Activated CD8-positive, alpha-beta T cell treated with anti-CD3 and anti-CD28 coated beads for 36 hours (primary cell): ENCODE measurements around the gene KRT12. TPM values are rescaled to one million over a fixed set of nuclear protein-coding genes. Genes with fewer than 3 reads are reported as not detected.

ENCODE experiments used
- ATAC-seq: fragments of 200-7000 bp; cut with Tn5 transposase; one replicate; pipeline ENCODE4 v1.10.0; 2021; ENCODE audit warnings: mild to moderate bottlenecking, moderate library complexity
- CTCF ChIA-PET: fragments of 350-600 bp; sonication (Branson Sonifier 250); formaldehyde crosslinking; loops from one replicate; lab custom pipeline; 2021; ENCODE audit warnings: antibody characterized with exemption; lab: Charles Lee
- POLR2A ChIA-PET: fragments of 350-600 bp; sonication (Branson Sonifier 250); formaldehyde crosslinking; loops from one replicate; lab custom pipeline; 2021; ENCODE audit warnings: antibody characterized with exemption; lab: Charles Lee
- DNase-seq: peaks from one replicate; pipeline ENCODE4 v3.0.0-alpha.2; 2020
- H3K27ac Mint-ChIP-seq: one replicate; pipeline ENCODE4 v1.8.0; 2021; ENCODE audit warnings: mild to moderate bottlenecking, mixed read lengths
- H3K27me3 Mint-ChIP-seq: one replicate; pipeline ENCODE4 v1.8.0; 2021; ENCODE audit warnings: mixed read lengths
- H3K36me3 Mint-ChIP-seq: one replicate; pipeline ENCODE4 v1.8.0; 2021; ENCODE audit warnings: low read depth, mixed read lengths
- H3K4me1 Mint-ChIP-seq: one replicate; pipeline ENCODE4 v1.8.0; 2021; ENCODE audit warnings: low read depth, mixed read lengths
- H3K4me3 Mint-ChIP-seq: one replicate; pipeline ENCODE4 v1.8.0; 2021; ENCODE audit warnings: mild to moderate bottlenecking, moderate library complexity, mixed read lengths
- H3K9me3 Mint-ChIP-seq: one replicate; pipeline ENCODE4 v1.8.0; 2021; ENCODE audit warnings: mixed read lengths
- intact Hi-C: fragments of 100-400 bp; cut with micrococcal nuclease; formaldehyde crosslinking; loops from one replicate; pipeline ENCODE4 v1.10.0; 2022
- total RNA-seq, 2 experiments: library from RNA; stranded (reverse); gene quantifications; one replicate each; pipeline ENCODE4 v1.2.3, GENCODE V29; 2021
- TF ChIP-seq, protein P1 (sequence below): fragments of 200-600 bp; IDR thresholded peaks from one replicate; pipeline ENCODE4 v1.8.0; 2022; ENCODE audit warnings: antibody characterized with exemption, mild to moderate bottlenecking

KRT12 gene
- total RNA-seq, 2 experiments from 2014 or later = not detected

DNA sequence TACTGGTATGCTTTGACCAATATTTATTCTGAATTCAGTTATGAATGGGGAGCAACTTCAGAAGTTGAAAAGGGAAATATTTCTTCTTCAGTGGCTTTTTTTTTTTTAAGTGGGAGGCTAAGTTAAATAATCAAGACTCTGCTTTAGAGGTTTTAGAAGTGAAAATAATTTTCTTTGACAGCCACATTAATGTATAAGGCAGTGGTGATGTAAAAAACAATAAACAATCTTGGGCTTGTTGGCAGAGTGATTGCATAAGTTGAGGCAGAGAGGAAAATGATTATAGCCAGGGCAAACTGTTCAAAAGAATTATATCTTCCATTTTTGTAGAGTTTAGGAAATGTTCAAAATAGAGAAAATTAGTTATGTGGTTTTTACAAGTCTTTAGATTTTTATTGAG, 5.4 kb upstream of the KRT12 start:
- intact Hi-C loops = no loop called here
- Mint-ChIP-seq H3K27me3 (peaks cover 20% of the 10 kb centered on the region), H3K4me3 (no peak overlapping the region), H3K27ac (no peak overlapping the region), H3K9me3 (no peaks in the 10 kb centered on the region), H3K4me1 (no peaks in the 10 kb centered on the region), H3K36me3 (no peaks in the 10 kb centered on the region)
- ATAC-seq (no peak), DNase-seq (no peak)
- ChIA-PET POLR2A (no interaction called here), CTCF (no interaction called here)
- TF ChIP-seq, protein P1, sequence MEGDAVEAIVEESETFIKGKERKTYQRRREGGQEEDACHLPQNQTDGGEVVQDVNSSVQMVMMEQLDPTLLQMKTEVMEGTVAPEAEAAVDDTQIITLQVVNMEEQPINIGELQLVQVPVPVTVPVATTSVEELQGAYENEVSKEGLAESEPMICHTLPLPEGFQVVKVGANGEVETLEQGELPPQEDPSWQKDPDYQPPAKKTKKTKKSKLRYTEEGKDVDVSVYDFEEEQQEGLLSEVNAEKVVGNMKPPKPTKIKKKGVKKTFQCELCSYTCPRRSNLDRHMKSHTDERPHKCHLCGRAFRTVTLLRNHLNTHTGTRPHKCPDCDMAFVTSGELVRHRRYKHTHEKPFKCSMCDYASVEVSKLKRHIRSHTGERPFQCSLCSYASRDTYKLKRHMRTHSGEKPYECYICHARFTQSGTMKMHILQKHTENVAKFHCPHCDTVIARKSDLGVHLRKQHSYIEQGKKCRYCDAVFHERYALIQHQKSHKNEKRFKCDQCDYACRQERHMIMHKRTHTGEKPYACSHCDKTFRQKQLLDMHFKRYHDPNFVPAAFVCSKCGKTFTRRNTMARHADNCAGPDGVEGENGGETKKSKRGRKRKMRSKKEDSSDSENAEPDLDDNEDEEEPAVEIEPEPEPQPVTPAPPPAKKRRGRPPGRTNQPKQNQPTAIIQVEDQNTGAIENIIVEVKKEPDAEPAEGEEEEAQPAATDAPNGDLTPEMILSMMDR = no peak

DNA sequence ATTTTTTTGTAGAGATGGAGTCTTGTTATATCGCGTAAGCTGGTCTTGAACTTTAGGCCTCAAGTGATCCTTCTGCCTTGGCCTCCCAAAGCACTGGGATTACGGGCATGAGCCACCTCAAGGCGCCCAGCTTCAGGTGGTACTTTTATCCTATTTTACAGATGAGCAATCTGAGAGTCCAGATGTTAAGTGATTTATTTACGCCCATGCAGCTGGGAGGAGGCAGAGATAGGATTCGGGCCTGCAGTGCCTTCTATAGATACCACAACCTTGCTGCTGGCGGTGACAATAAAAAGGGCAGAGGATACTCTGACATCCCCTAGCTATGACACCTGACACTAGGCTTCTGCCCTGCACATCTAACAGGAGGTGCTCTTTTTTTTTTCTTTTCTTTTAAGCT, 4.3 kb upstream of the KRT12 start:
- no peak overlapping the region for H3K27ac Mint-ChIP-seq
- POLR2A ChIA-PET = no interaction called here
- H3K4me1 Mint-ChIP-seq = no peaks in the 10 kb centered on the region
- TF ChIP-seq, protein P1 = no peak
- no peak for DNase-seq
- CTCF ChIA-PET = interaction anchor here (1.8 kb wide), 1 partner anchor 14 kb away, joined by 7 read pairs; no protein-coding TSS in a partner anchor
- H3K36me3 Mint-ChIP-seq = no peaks in the 10 kb centered on the region
- intact Hi-C loops = no loop called here
- H3K4me3 Mint-ChIP-seq = no peak overlapping the region
- H3K27me3 Mint-ChIP-seq = peaks cover 26% of the 10 kb centered on the region
- ATAC-seq = no peak
- H3K9me3 Mint-ChIP-seq = no peaks in the 10 kb centered on the region

DNA sequence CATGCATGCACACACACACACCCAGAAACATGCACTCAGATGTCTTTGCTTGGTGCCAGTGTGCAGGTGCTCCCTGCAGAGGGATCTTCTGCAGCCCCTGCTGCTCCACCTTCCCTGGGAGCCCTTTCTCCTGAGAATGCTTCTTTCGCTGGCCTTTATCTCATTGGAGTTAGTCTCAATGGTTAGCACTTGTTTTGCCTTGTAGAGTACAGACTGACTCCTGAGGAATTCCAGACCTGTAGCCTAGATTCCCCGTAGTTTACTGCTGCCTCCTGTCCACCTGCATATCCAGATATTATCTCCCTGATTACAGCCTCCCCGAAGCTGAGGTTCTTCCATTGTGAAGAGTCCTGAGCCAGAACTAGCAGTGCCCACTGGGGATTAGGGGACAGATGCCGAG, 3.1 kb upstream of the KRT12 start:
- no peak overlapping the region for H3K4me3 Mint-ChIP-seq
- no peak overlapping the region for H3K27ac Mint-ChIP-seq
- peaks cover 26% of the 10 kb centered on the region for H3K27me3 Mint-ChIP-seq
- intact Hi-C loops = no loop called here
- CTCF ChIA-PET = interaction anchor here (1.8 kb wide), 1 partner anchor 13 kb away, joined by 7 read pairs; no protein-coding TSS in a partner anchor
- no peak for ATAC-seq
- no peaks in the 10 kb centered on the region for H3K36me3 Mint-ChIP-seq
- POLR2A ChIA-PET = no interaction called here
- no peak for DNase-seq
- no peaks in the 10 kb centered on the region for H3K9me3 Mint-ChIP-seq
- TF ChIP-seq, protein P1 = no peak
- H3K4me1 Mint-ChIP-seq = no peaks in the 10 kb centered on the region

DNA sequence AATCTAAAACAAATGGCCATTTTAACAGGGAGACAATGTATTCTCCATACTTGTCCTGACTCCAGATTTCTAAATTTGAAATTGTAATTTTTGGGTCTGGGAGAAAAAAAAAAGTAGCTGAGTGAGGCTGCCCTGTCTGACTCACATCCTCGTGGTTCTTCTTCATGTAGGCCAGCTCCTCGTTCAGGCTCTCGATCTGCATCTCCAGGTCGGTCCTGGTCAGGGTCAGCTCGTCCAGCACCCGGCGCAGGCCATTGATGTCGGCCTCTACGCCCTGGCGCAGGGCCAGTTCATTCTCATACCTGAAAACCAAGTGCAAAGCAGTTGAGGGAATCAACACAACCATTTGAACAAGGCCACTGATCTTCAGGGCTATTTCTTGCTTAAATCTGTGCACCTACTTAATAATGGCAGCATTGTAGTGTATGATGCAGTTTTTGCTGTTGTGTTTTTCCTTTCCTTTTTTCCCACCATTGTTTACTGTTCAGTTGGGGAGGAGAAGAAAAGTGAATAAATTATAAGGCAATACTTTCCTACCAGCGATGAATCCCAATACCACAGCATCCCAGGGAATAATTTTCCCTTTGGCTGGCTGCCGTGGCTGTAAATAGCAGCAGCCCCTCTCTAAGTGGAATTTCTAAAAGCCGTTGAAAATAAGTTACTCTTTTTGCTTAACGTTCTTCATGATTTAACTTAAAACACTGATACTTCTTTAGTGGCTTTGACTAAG, 2.2 kb downstream of the KRT12 start:
- TF ChIP-seq, protein P1 = no peak
- no peak overlapping the region for H3K27ac Mint-ChIP-seq
- no peak overlapping the region for H3K4me3 Mint-ChIP-seq
- no peaks in the 10 kb centered on the region for H3K36me3 Mint-ChIP-seq
- peaks cover 15% of the 10 kb centered on the region for H3K27me3 Mint-ChIP-seq
- DNase-seq = no peak
- no peak for ATAC-seq
- ChIA-PET POLR2A (no interaction called here), CTCF (no interaction called here)
- H3K4me1 Mint-ChIP-seq = no peaks in the 10 kb centered on the region
- H3K9me3 Mint-ChIP-seq = no peaks in the 10 kb centered on the region
- intact Hi-C loops = no loop called here

DNA sequence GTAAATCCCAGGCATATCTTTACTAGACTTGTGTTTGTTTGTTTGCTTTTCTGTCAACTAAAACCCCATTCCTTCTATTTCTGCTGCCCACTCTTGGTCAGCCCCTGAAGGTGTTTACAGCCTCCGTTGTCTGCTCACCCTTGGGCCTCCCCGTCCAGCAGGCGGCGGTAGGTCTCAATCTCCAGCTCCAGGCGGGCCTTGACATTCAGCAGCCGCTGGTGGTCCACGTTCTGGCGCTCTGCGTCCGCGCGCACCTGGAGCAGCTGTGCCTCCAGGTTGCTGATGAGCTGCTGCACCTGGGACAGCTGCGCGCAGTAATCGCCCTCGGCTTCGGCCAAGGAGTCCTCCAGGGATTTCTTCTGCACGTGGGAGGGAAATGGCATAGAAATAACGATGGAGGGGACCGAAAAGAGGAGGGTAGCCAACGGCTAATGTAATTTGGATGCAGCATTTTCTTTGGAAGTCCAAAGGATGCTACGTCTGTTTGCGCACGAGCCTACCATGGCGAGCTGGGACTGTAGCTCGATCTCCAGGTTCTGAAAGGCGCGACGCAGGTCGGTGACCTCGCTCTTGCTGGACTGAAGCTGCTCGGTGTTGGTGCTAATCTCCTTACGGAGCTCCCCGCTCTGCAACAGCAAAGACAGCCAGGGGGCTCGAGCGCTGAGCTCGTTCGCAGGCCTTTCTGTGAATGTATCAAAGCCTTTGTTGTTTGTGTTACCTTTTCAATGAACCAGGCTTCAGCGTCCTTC, 3.9 kb downstream of the KRT12 start:
- H3K27ac Mint-ChIP-seq = no peak overlapping the region
- H3K27me3 Mint-ChIP-seq = peaks cover 10% of the 10 kb centered on the region
- no peaks in the 10 kb centered on the region for H3K36me3 Mint-ChIP-seq
- ChIA-PET CTCF (interaction anchor here (0.9 to 1.1 kb wide), 3 partner anchors 10 to 800 kb away, joined by 3 read pairs; no protein-coding TSS in a partner anchor), POLR2A (interaction anchor here (0.6 kb wide), 1 partner anchor 20 kb away, joined by 3 read pairs; no protein-coding TSS in a partner anchor)
- intact Hi-C loops = no loop called here
- no peak overlapping the region for H3K4me3 Mint-ChIP-seq
- TF ChIP-seq, protein P1 = peak; percentile 14
- no peaks in the 10 kb centered on the region for H3K4me1 Mint-ChIP-seq
- no peak for ATAC-seq
- DNase-seq = peak; percentile 44
- H3K9me3 Mint-ChIP-seq = no peaks in the 10 kb centered on the region
